Omental fat pad (tissue), 4 donors: ENCODE data around the gene SEC24C. TPM values are rescaled to one million over a fixed set of nuclear protein-coding genes. Genes with fewer than 3 reads are reported as not detected.

Experiments
- ATAC-seq: fragments of 150-250 bp; one replicate; pipeline ENCODE4 v1.9.1; 2016; ENCODE audit warnings: mild to moderate bottlenecking, moderate library complexity; ENCODE audit not compliant: low FRiP score
- DNase-seq: peaks from one replicate; pipeline ENCODE4 v3.0.0-alpha.2; 2019; ENCODE audit warnings: low spot score
- total RNA-seq, 4 donors: library from RNA; depleted of rRNA; stranded (reverse); fragments of >200 nt; gene quantifications; one replicate each; pipeline ENCODE4 v1.1.0, GENCODE V29; 2016
- TF ChIP-seq, protein P1 (sequence below), 3 donors: fragments of 450-650 bp; IDR thresholded peaks; one replicate each; pipeline ENCODE4 v1.5.1; 2016 to 2017; ENCODE audit warnings: antibody characterized with exemption in 3 of 3, mild to moderate bottlenecking in 3 of 3, moderate library complexity in 2 of 3

Gene SEC24C
- total RNA-seq, 4 donors from 2014 or later: 45.1 to 53.7 (median 47.5) TPM

DNA sequence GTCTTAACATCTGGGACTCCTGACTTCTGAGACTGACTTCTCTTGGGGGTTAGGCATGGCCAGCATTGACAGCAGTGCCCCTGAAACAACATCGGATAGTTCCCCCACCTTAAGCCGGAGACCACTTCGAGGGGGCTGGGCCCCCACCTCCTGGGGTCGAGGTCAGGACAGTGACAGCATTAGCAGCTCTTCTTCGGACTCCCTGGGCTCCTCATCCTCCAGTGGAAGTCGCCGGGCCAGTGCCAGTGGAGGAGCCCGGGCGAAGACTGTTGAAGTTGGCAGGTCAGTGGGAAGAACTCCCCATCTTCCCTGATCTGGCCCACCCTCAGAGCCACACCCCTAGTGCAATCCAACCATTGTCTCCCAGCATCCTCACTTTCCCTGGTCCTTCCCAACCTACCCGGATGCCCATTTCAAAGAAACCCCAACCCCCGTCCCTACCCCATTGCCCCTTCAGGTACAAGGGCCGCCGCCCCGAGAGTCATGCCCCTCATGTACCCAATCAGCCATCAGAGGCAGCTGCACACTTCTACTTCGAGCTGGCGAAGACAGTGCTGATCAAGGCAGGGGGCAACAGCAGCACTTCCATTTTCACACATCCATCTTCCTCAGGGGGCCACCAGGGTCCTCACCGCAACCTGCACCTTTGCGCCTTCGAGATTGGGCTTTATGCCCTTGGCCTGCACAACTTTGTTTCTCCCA is 53.3 kb downstream of the SEC24C start:
- no peak for DNase-seq
- TF ChIP-seq, protein P1, sequence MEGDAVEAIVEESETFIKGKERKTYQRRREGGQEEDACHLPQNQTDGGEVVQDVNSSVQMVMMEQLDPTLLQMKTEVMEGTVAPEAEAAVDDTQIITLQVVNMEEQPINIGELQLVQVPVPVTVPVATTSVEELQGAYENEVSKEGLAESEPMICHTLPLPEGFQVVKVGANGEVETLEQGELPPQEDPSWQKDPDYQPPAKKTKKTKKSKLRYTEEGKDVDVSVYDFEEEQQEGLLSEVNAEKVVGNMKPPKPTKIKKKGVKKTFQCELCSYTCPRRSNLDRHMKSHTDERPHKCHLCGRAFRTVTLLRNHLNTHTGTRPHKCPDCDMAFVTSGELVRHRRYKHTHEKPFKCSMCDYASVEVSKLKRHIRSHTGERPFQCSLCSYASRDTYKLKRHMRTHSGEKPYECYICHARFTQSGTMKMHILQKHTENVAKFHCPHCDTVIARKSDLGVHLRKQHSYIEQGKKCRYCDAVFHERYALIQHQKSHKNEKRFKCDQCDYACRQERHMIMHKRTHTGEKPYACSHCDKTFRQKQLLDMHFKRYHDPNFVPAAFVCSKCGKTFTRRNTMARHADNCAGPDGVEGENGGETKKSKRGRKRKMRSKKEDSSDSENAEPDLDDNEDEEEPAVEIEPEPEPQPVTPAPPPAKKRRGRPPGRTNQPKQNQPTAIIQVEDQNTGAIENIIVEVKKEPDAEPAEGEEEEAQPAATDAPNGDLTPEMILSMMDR (IDR thresholded peaks at IDR 0.05): no peak
- no peak for ATAC-seq

DNA sequence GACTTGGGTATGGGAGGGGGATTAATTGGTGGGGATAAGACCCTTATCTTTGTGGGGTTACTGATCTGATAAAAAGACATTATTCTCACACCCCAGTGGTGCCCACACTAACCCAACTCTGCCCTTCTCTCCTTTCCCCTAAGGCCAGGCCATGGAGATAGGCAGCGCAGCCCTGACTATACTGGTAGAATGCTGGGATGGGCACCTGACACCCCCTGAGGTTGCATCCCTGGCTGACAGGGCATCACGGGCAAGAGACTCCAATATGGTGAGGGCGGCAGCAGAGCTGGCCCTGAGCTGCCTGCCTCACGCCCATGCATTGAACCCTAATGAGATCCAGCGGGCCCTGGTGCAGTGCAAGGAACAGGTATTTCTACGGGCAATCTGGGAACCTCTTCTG is 53.9 kb downstream of the SEC24C start:
- DNase-seq (no peak), ATAC-seq (no peak)
- TF ChIP-seq, protein P1 (IDR thresholded peaks at IDR 0.05): no peak

DNA sequence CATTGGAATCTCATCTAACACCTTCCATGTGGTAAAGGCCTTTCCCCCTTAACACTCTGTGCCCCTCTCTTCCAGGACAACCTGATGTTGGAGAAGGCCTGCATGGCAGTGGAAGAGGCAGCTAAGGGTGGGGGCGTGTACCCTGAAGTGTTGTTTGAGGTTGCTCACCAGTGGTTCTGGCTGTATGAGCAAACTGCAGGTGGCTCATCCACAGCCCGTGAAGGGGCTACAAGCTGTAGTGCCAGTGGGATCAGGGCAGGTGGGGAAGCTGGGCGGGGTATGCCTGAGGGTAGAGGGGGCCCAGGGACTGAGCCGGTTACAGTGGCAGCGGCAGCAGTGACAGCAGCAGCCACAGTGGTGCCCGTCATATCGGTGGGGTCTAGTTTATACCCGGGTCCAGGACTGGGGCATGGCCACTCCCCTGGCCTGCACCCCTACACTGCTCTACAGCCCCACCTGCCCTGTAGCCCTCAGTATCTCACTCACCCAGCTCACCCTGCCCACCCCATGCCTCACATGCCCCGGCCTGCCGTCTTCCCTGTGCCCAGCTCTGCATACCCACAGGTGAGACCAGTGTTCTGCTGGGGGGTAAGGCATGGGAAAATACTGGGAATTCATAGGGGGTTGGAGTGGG is 54.9 kb downstream of the SEC24C start:
- TF ChIP-seq, protein P1 (IDR thresholded peaks at IDR 0.05): no peak
- ATAC-seq: no peak
- DNase-seq: no peak

DNA sequence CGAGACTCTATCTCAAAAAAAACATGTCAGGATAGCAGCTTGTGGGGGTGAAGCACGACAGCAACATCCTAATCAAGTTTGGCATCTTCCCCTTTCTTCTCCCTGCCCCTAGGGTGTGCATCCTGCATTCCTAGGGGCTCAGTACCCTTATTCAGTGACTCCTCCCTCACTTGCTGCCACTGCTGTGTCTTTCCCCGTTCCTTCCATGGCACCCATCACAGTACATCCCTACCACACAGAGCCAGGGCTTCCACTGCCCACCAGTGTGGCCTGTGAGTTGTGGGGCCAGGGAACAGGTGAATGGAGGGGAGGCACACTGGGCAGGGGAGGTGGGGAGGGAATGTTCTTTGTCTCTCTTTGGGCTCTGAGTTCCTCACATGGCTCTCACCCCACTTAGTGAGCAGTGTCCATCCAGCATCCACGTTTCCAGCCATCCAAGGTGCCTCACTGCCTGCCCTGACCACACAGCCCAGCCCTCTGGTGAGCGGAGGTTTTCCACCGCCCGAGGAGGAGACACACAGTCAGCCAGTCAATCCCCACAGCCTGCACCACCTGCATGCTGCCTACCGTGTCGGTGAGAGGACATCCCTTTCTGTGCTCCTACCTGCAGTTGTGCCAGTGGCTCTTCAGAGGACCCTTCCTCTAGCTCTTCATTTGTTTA is 55.9 kb downstream of the SEC24C start:
- TF ChIP-seq, protein P1 (IDR thresholded peaks at IDR 0.05): no peak
- ATAC-seq (no peak), DNase-seq (no peak)

DNA sequence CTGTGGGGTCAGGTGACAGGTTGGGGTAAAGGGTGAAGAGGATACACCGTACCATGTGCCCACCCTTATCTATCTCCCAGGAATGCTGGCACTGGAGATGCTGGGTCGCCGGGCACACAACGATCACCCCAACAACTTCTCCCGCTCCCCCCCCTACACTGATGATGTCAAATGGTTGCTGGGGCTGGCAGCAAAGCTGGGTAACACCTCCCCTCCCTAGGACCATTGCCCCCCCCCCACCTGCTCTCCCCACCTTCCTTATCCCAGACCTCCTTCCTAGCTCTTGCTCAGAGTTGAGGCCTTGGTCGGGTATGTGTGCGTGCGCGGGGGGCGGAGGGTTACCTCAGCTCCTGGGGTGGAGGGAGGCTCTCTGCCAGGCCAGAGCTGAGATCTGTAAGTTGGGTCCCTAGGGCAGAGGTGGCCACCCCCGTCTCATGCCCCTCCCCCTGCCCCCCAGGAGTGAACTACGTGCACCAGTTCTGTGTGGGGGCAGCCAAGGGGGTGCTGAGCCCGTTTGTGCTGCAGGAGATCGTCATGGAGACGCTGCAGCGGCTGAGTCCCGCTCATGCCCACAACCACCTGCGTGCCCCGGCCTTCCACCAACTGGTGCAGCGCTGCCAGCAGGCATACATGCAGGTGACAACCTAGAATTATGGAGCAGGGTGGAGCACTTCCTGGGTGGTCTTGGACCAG is 56.5 kb downstream of the SEC24C start:
- TF ChIP-seq, protein P1 (IDR thresholded peaks at IDR 0.05): no peak
- DNase-seq: no peak
- ATAC-seq: no peak

DNA sequence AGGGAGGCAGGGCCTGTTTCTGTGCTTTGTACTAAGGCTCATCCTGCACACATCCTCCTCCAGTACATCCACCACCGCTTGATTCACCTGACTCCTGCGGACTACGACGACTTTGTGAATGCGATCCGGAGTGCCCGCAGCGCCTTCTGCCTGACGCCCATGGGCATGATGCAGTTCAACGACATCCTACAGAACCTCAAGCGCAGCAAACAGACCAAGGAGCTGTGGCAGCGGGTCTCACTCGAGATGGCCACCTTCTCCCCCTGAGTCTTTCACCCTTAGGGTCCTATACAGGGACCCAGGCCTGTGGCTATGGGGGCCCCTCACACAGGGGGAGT is 57.0 kb downstream of the SEC24C start:
- TF ChIP-seq, protein P1 (IDR thresholded peaks at IDR 0.05): no peak
- no peak for ATAC-seq
- DNase-seq: no peak
